Endothelial cell of coronary artery (primary cell): Measurements from ENCODE around the gene PTPN11. TPM values are rescaled to one million over a fixed set of nuclear protein-coding genes. Genes with fewer than 3 reads are reported as not detected.

Experiments used
- total RNA-seq: library from RNA; depleted of rRNA; stranded (reverse); fragments of >200 nt; gene quantifications from 2 replicates; pipeline ENCODE4 v1.2.3, GENCODE V29; 2014

PTPN11 gene
- total RNA-seq = 68.9 and 84.0 TPM in 2 replicates

GRCh38 chr12:112418608-112419296 lies at the start of gene PTPN11:
PTPN11 (plus strand) TSS chr12:112418947; CDS start chr12:112419112, 165 bp downstream.

GRCh38 chr12:112381883-112382796 lies 36.6 kb upstream of the PTPN11 start, which contains the start of gene HECTD4:
HECTD4 (minus strand) TSS chr12:112382431; CDS start chr12:112382128, 303 bp downstream.

GRCh38 chr12:112409064-112409905 lies 9.5 kb upstream of the PTPN11 start, which contains the start of gene RPL6:
RPL6 (minus strand) TSS chr12:112409605; CDS start chr12:112408656, 949 bp downstream.

Other genes starting within 250 kb of the PTPN11 start
- gene HECTD4, start 36.5 kb upstream of the PTPN11 start, total RNA-seq = 15.6 and 25.5 TPM in 2 replicates
- gene RPL6, start 9.3 kb upstream of the PTPN11 start, total RNA-seq = 685 and 785 TPM in 2 replicates